Astrocyte (in vitro differentiated cells and primary cell): ENCODE results near the gene SSTR5. TPM values are rescaled to one million over a fixed set of nuclear protein-coding genes. Genes with fewer than 3 reads are reported as not detected.

Source experiments
- DNase-seq: peaks from one replicate; pipeline ENCODE4 v3.0.0-alpha.2; 2010; ENCODE audit warnings: low read depth
- FAIRE-seq: peaks from 2 replicates; lab custom pipeline; 2011; peaks lifted over from hg19 to GRCh38; lab: Jason Lieb, UNC
- H2AFZ ChIP-seq: 2 replicates; pipeline ENCODE4 v1.6.0; 2012; ENCODE audit warnings: low read depth, low read length, inconsistent platforms
- H3K27ac ChIP-seq: 2 replicates; pipeline ENCODE4 v1.5.1; 2011; ENCODE audit warnings: low read depth, low read length, inconsistent platforms
- H3K27me3 ChIP-seq: 2 replicates; pipeline ENCODE4 v1.6.0; 2011; ENCODE audit warnings: low read length, inconsistent platforms; ENCODE audit not compliant: insufficient read depth
- H3K36me3 ChIP-seq: 2 replicates; pipeline ENCODE4 v1.5.1; 2011; ENCODE audit warnings: low read length, inconsistent platforms; ENCODE audit not compliant: insufficient read depth
- H3K4me1 ChIP-seq: 2 replicates; pipeline ENCODE4 v1.5.1; 2011; ENCODE audit warnings: low read length, inconsistent platforms; ENCODE audit not compliant: insufficient read depth
- H3K4me2 ChIP-seq: 2 replicates; pipeline ENCODE4 v1.6.0; 2012; ENCODE audit warnings: low read length, inconsistent platforms
- H3K4me3 ChIP-seq: 2 replicates; pipeline ENCODE4 v1.5.1; 2011; ENCODE audit warnings: low read depth, mild to moderate bottlenecking, low read length, inconsistent platforms; ENCODE audit not compliant: insufficient read depth
- H3K79me2 ChIP-seq: 2 replicates; pipeline ENCODE4 v1.6.0; 2012; ENCODE audit warnings: mild to moderate bottlenecking, low read length, inconsistent platforms; ENCODE audit not compliant: insufficient read depth
- H3K9ac ChIP-seq: 2 replicates; pipeline ENCODE4 v1.6.0; 2012; ENCODE audit warnings: mild to moderate bottlenecking, low read length, inconsistent platforms
- H3K9me3 ChIP-seq: 2 replicates; pipeline ENCODE4 v1.5.1; 2012; ENCODE audit warnings: low read depth, mild to moderate bottlenecking, low read length, inconsistent platforms; ENCODE audit not compliant: insufficient read depth
- H4K20me1 ChIP-seq: 2 replicates; pipeline ENCODE4 v1.6.0; 2012; ENCODE audit warnings: low read length, inconsistent platforms; ENCODE audit not compliant: insufficient read depth
- H3K27ac Mint-ChIP-seq: one replicate; pipeline ENCODE4 v1.8.0; 2021; ENCODE audit warnings: mild to moderate bottlenecking, mixed read lengths; ENCODE audit not compliant: unreplicated experiment
- H3K27me3 Mint-ChIP-seq: one replicate; pipeline ENCODE4 v1.8.0; 2021; ENCODE audit warnings: low read depth, mixed read lengths; ENCODE audit not compliant: unreplicated experiment
- H3K36me3 Mint-ChIP-seq: one replicate; pipeline ENCODE4 v1.8.0; 2021; ENCODE audit warnings: low read depth, mixed read lengths; ENCODE audit not compliant: unreplicated experiment
- H3K4me1 Mint-ChIP-seq: one replicate; pipeline ENCODE4 v1.8.0; 2021; ENCODE audit warnings: low read depth, mixed read lengths; ENCODE audit not compliant: unreplicated experiment
- H3K4me3 Mint-ChIP-seq: one replicate; pipeline ENCODE4 v1.8.0; 2021; ENCODE audit warnings: mild to moderate bottlenecking, moderate library complexity, mixed read lengths; ENCODE audit not compliant: unreplicated experiment
- H3K9me3 Mint-ChIP-seq: one replicate; pipeline ENCODE4 v1.8.0; 2021; ENCODE audit warnings: mild to moderate bottlenecking, mixed read lengths; ENCODE audit not compliant: unreplicated experiment
- EZH2 ChIP-seq: IDR thresholded peaks from 2 replicates; pipeline ENCODE4 v1.6.1; 2012; ENCODE audit warnings: mild to moderate bottlenecking, low read length, inconsistent platforms; ENCODE audit not compliant: insufficient read depth
- total RNA-seq: library from RNA; stranded (reverse); gene quantifications from 2 replicates; pipeline ENCODE4 v1.2.1, GENCODE V29; 2021
- TF ChIP-seq, protein P1 (sequence below): IDR thresholded peaks from 2 replicates; pipeline ENCODE4 v1.5.1; 2011; ENCODE audit warnings: low read depth, mild to moderate bottlenecking, inconsistent platforms, low read length, moderate library complexity; ENCODE audit not compliant: insufficient read depth

The SSTR5 gene
- total RNA-seq, 1 donor from 2014 or later: not detected

DNA sequence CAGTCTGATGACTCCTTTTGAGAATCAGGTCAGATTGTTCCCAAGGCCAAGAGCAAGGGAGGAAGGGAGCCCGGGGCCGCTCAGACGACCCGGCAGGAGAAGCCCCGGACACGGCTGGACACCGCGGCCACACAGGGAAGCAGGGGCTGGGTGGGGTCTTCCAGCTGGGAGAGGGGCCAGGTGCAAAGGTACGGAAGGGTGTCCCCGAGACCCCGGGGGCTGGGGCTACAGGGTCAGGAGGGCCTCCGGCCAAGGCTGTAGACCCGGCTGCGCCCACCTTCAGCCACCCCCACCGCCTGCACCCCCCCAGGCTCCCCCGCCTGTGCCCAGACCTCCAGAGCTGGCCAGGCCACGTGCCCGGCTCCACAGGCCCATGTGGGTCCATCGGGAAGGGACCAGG, 45.4 kb downstream of the SSTR5 start:
- H3K36me3 ChIP-seq: no peaks in the 10 kb centered on the region
- no peak overlapping the region for H3K4me2 ChIP-seq
- no peak for FAIRE-seq
- H3K9me3 ChIP-seq: no peaks in the 10 kb centered on the region
- Mint-ChIP-seq H3K4me3 (no peak overlapping the region), H3K36me3 (no peaks in the 10 kb centered on the region), H3K9me3 (no peaks in the 10 kb centered on the region), H3K27ac (no peak overlapping the region), H3K27me3 (peaks cover 10% of the 10 kb centered on the region), H3K4me1 (no peaks in the 10 kb centered on the region)
- H3K4me1 ChIP-seq: no peaks in the 10 kb centered on the region
- H3K27me3 ChIP-seq: no peaks in the 10 kb centered on the region
- H2AFZ ChIP-seq: no peak overlapping the region
- H3K9ac ChIP-seq: no peak overlapping the region
- no peak overlapping the region for H3K4me3 ChIP-seq
- no peak for DNase-seq
- TF ChIP-seq, protein P1, sequence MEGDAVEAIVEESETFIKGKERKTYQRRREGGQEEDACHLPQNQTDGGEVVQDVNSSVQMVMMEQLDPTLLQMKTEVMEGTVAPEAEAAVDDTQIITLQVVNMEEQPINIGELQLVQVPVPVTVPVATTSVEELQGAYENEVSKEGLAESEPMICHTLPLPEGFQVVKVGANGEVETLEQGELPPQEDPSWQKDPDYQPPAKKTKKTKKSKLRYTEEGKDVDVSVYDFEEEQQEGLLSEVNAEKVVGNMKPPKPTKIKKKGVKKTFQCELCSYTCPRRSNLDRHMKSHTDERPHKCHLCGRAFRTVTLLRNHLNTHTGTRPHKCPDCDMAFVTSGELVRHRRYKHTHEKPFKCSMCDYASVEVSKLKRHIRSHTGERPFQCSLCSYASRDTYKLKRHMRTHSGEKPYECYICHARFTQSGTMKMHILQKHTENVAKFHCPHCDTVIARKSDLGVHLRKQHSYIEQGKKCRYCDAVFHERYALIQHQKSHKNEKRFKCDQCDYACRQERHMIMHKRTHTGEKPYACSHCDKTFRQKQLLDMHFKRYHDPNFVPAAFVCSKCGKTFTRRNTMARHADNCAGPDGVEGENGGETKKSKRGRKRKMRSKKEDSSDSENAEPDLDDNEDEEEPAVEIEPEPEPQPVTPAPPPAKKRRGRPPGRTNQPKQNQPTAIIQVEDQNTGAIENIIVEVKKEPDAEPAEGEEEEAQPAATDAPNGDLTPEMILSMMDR: no peak
- TF ChIP-seq EZH2: no peak
- H3K79me2 ChIP-seq: no peaks in the 10 kb centered on the region
- no peak overlapping the region for H3K27ac ChIP-seq
- no peaks in the 10 kb centered on the region for H4K20me1 ChIP-seq

DNA sequence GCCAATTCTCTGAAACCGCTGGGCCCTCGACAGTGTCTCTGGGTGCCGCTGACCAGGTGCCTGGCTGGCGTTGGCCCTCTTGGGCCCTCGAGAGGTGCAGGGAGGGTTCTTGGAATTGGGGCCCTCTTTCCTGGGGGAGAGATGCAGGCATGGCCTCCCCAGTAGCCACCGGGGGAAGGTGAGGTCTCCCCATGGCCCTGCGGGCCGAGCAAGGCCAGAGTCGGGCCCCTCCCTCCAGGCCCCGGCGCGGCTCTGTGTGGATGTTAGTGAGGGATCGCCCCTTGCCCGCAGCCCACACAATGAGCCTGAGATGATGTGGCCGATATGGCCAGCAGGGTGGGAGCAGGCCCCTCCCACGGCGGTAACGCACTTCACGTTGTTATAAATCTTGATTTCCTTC, 46.6 kb downstream of the SSTR5 start:
- Mint-ChIP-seq H3K9me3 (no peaks in the 10 kb centered on the region), H3K36me3 (no peaks in the 10 kb centered on the region), H3K27ac (no peak overlapping the region), H3K27me3 (peaks cover 6% of the 10 kb centered on the region), H3K4me1 (no peaks in the 10 kb centered on the region), H3K4me3 (no peak overlapping the region)
- Histone ChIP-seq H3K4me2 (no peak overlapping the region), H3K4me3 (no peak overlapping the region), H3K27me3 (no peaks in the 10 kb centered on the region), H3K4me1 (no peaks in the 10 kb centered on the region), H3K9ac (no peak overlapping the region), H3K9me3 (no peaks in the 10 kb centered on the region), H3K79me2 (no peaks in the 10 kb centered on the region), H2AFZ (no peak overlapping the region), H3K27ac (no peak overlapping the region), H3K36me3 (no peaks in the 10 kb centered on the region), H4K20me1 (no peaks in the 10 kb centered on the region)
- DNase-seq (no peak), FAIRE-seq (no peak)
- TF ChIP-seq EZH2: no peak
- TF ChIP-seq, protein P1: no peak

DNA sequence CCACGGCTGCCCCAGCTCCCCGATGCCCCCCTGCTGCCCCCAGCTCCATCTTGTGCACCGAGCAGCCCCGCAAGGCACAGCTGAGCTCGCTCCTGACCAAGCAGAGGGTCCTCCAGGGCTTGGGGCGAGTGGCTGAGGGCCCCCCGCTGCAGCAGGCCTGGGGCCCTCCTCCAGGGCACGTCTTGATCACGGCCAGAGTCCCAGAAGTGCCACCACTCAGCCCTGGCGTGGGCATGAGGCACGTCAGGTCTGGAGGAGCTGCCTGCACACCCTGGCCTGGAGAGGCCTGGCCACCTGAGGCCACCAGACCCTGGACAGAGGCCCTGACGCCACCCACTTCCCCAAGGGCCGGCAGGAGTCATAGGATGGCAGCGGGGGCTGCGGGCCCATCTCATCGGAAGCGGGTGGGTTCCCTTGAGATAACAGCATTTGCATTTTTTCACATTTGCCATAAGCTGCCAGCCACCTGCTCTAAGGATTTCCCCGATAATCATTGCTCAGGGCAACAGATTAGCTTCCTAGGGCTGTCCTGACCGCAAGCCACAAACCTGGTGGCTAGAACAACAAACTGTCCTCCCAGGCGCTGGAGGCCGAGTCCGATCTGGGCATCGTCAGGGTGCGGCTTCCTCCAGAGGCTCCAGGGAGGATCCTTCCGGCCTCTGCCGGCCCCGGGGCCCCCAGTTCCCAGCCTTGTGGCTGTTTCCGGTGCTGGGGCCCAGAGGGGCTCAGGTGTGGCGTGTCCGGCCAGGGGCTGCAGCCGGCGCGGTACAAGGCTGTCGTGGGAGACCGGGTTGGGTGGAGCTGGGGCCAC, 47.4 kb downstream of the SSTR5 start:
- H3K27me3 Mint-ChIP-seq: peaks cover 6% of the 10 kb centered on the region
- no peaks in the 10 kb centered on the region for H3K4me1 ChIP-seq
- H3K4me3 Mint-ChIP-seq: no peak overlapping the region

More for the DNA sequence above, 47.4 kb downstream of the SSTR5 start:
- Histone ChIP-seq H4K20me1 (no peaks in the 10 kb centered on the region), H3K79me2 (no peaks in the 10 kb centered on the region), H3K4me3 (no peak overlapping the region), H3K36me3 (no peaks in the 10 kb centered on the region), H3K9ac (no peak overlapping the region), H3K4me2 (no peak overlapping the region), H2AFZ (no peak overlapping the region), H3K27me3 (no peaks in the 10 kb centered on the region), H3K27ac (no peak overlapping the region), H3K9me3 (no peaks in the 10 kb centered on the region)
- H3K27ac Mint-ChIP-seq: no peak overlapping the region
- H3K36me3 Mint-ChIP-seq: no peaks in the 10 kb centered on the region
- TF ChIP-seq, protein P1: no peak
- TF ChIP-seq EZH2: no peak
- no peak for DNase-seq
- H3K9me3 Mint-ChIP-seq: no peaks in the 10 kb centered on the region
- no peaks in the 10 kb centered on the region for H3K4me1 Mint-ChIP-seq
- no peak for FAIRE-seq
